Esophagus (tissue), 2 donors: ENCODE measurements around the gene OOEP. TPM values are rescaled to one million over a fixed set of nuclear protein-coding genes. Genes with fewer than 3 reads are reported as not detected.

Experiments
- H3K27ac ChIP-seq, 2 donors: one replicate each; pipeline ENCODE4 v1.5.1; 2013; ENCODE audit warnings: low read depth in 2 of 2, mild to moderate bottlenecking in 2 of 2, inconsistent platforms in 1 of 2, low read length in 1 of 2, moderate library complexity in 1 of 2
- H3K27me3 ChIP-seq, 2 donors: one replicate each; pipeline ENCODE4 v1.6.1; 2013; ENCODE audit warnings: low read length in 2 of 2, control low read depth in 1 of 2, mild to moderate bottlenecking in 1 of 2; ENCODE audit not compliant: insufficient read depth in 2 of 2, control insufficient read depth in 1 of 2
- H3K36me3 ChIP-seq, 2 donors: one replicate each; pipeline ENCODE4 v1.6.1; 2013; ENCODE audit warnings: low read length in 1 of 2; ENCODE audit not compliant: control insufficient read depth in 2 of 2, insufficient read depth in 2 of 2
- H3K4me1 ChIP-seq, 2 donors: one replicate each; pipeline ENCODE4 v1.6.1; 2013; ENCODE audit warnings: low read length in 1 of 2; ENCODE audit not compliant: control insufficient read depth in 2 of 2, insufficient read depth in 2 of 2
- H3K4me3 ChIP-seq, 2 donors: one replicate each; pipeline ENCODE4 v1.5.1; 2013; ENCODE audit warnings: low read length in 2 of 2, mild to moderate bottlenecking in 2 of 2, low read depth in 1 of 2, moderate library complexity in 1 of 2
- H3K9me3 ChIP-seq, 2 donors: one replicate each; pipeline ENCODE4 v1.6.1; 2013; ENCODE audit warnings: mild to moderate bottlenecking in 2 of 2, low read depth in 1 of 2, low read length in 1 of 2, moderate library complexity in 1 of 2; ENCODE audit not compliant: control insufficient read depth in 2 of 2, insufficient read depth in 1 of 2
- WGBS, 2 donors: extraction: QIAGEN DNeasy Blood & Tissue Kit; methylation state at CpG; one replicate each; pipeline ENCODE4 v1.1.7; 2013; 5-methylcytosine and 5-hydroxymethylcytosine counted together
- polyA plus RNA-seq, 2 donors: library from polyadenylated mRNA; stranded (reverse); fragments of 200-250 nt; gene quantifications; one replicate each; pipeline ENCODE4 v1.2.3, GENCODE V29; 2013
- donor health status: healthy with polysubstance abuse.
- donor health status: Bipolar disorder and iron deficiency.

OOEP gene
- polyA plus RNA-seq, 2 donors, result 0.22 to 0.34 TPM

- Histone ChIP-seq H3K36me3 (no peaks in the 10 kb centered on the region), H3K27ac (no peak overlapping the region), H3K27me3 (no peaks in the 10 kb centered on the region), H3K9me3 (peaks cover 0 to 2% of the 10 kb centered on the region in 2 donors), H3K4me3 (no peak overlapping the region), H3K4me1 (no peaks in the 10 kb centered on the region)
- 87 to 89% methylated on average over 2 of the region's 2 CpGs for WGBS, 2 donors
Measured at GRCh38 chr6:73323323-73323722, 46.4 kb downstream of the OOEP start.

Other genes with a start within 250 kb of the OOEP start
- gene KHDC1L, start 144.4 kb downstream of the OOEP start, polyA plus RNA-seq, result under 1 TPM in 1 of 2 donors, not detected in 1; 0.22 TPM
- gene KHDC1, start 106.7 kb downstream of the OOEP start, polyA plus RNA-seq, result under 1 TPM; 0.84 to 0.91 TPM
- gene DPPA5, start 15.6 kb downstream of the OOEP start, polyA plus RNA-seq, result not detected
- gene KHDC3L, start 7.2 kb downstream of the OOEP start, polyA plus RNA-seq, result not detected
- under 1 TPM; 0.31 to 0.60 TPM for gene DDX43, start 24.9 kb upstream of the OOEP start, polyA plus RNA-seq
- 1 to 10 TPM; 1.2 to 2.3 TPM for gene CGAS, start 82.4 kb upstream of the OOEP start, polyA plus RNA-seq
- 10 to 100 TPM; 11.8 to 15.8 TPM for gene MTO1, start 91.8 kb upstream of the OOEP start, polyA plus RNA-seq
- gene EEF1A1, start 151.1 kb upstream of the OOEP start, polyA plus RNA-seq, result 1,000 to 10,000 TPM; 5,932 to 7,853 TPM